Measurements from ENCODE around the gene SBK3. TPM values are rescaled to one million over a fixed set of nuclear protein-coding genes. Genes with fewer than 3 reads are reported as not detected.

The SBK3 gene
- total and polyA plus RNA-seq, 10 of the 15 experiments (the other 5 are each of a cell fraction or from before 2014, with no cell fraction given): not detected

DNA sequence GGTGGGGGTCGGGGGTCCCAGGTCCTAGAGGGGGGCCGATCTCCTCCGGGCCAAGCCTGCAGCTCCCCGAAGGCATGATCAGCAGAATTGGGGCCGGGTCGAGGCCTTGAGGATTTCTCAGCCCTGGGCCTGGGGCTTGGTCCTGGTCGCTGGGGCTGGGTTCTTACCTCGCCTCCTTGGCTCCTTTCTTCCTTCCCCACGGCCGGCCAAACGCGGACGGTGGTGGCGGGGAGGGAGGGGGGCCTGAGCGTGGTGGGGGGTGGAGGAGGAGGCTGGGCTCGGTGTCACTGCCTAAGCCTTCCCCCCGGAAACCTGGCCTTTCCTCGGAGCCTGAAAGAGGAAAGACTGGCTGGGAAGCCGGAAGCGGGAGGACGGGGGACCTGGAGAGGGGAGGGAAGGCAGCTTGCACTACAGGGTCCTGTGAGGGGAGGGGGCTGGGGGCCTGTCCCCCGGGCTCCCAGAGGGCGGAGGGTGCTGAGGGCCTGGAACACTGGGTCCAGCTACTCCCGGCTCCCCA, 35.3 kb upstream of the SBK3 start, which contains the start of gene ZNF579 (continued):
- TF ChIP-seq, protein P1, sequence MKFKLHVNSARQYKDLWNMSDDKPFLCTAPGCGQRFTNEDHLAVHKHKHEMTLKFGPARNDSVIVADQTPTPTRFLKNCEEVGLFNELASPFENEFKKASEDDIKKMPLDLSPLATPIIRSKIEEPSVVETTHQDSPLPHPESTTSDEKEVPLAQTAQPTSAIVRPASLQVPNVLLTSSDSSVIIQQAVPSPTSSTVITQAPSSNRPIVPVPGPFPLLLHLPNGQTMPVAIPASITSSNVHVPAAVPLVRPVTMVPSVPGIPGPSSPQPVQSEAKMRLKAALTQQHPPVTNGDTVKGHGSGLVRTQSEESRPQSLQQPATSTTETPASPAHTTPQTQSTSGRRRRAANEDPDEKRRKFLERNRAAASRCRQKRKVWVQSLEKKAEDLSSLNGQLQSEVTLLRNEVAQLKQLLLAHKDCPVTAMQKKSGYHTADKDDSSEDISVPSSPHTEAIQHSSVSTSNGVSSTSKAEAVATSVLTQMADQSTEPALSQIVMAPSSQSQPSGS (IDR thresholded peaks at IDR 0.05; ENCODE audit: low read length): no peak
- no peak for TF ChIP-seq ZZZ3 (IDR thresholded peaks at IDR 0.05; ENCODE audit: control insufficient read depth, insufficient read length, low read depth)
- TF ChIP-seq ETV6 (conservative IDR thresholded peaks at IDR 0.05 in 1 of 2, IDR thresholded peaks at IDR 0.05 in 1 of 2; ENCODE audit: borderline replicate concordance in 1 of 2, low read depth in 1 of 2): peak in 1 of 2 experiments; percentile 71; a peak in 2 of 4 replicates
- TF ChIP-seq BHLHE40 (IDR thresholded peaks at IDR 0.05; ENCODE audit: borderline replicate concordance in 1 of 2, low read depth in 2 of 2, low read length in 1 of 2): peak; percentile 8 to 20; a peak in 1 of 4 replicates
- TF ChIP-seq RELA (IDR thresholded peaks at IDR 0.05; ENCODE audit: borderline replicate concordance, partially characterized antibody): no peak
- no peak for TF ChIP-seq BMI1 (IDR thresholded peaks at IDR 0.05; ENCODE audit: borderline replicate concordance)
- TF ChIP-seq, protein P2, sequence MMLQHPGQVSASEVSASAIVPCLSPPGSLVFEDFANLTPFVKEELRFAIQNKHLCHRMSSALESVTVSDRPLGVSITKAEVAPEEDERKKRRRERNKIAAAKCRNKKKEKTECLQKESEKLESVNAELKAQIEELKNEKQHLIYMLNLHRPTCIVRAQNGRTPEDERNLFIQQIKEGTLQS (IDR thresholded peaks at IDR 0.05; ENCODE audit: borderline replicate concordance, extremely low read depth, low read depth, low read length): no peak
- TF ChIP-seq, protein P3, sequence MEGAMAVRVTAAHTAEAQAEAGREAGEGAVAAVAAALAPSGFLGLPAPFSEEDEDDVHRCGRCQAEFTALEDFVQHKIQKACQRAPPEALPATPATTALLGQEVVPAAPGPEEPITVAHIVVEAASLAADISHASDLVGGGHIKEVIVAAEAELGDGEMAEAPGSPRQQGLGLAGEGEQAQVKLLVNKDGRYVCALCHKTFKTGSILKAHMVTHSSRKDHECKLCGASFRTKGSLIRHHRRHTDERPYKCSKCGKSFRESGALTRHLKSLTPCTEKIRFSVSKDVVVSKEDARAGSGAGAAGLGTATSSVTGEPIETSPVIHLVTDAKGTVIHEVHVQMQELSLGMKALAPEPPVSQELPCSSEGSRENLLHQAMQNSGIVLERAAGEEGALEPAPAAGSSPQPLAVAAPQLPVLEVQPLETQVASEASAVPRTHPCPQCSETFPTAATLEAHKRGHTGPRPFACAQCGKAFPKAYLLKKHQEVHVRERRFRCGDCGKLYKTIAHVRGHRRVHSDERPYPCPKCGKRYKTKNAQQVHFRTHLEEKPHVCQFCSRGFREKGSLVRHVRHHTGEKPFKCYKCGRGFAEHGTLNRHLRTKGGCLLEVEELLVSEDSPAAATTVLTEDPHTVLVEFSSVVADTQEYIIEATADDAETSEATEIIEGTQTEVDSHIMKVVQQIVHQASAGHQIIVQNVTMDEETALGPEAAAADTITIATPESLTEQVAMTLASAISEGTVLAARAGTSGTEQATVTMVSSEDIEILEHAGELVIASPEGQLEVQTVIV (IDR thresholded peaks at IDR 0.05; ENCODE audit: borderline replicate concordance, partially characterized antibody): no peak
- TF ChIP-seq ZNF384 (IDR thresholded peaks at IDR 0.05; ENCODE audit: borderline replicate concordance, low read depth, low read length): no peak
- 0 out of 2 replicates have a peak, but pooled peaks have one; percentile 24 for TF ChIP-seq ATF7 (IDR thresholded peaks at IDR 0.05; ENCODE audit: low read depth)
- TF ChIP-seq YBX1 (IDR thresholded peaks at IDR 0.05): no peak
- TF ChIP-seq, protein P4, sequence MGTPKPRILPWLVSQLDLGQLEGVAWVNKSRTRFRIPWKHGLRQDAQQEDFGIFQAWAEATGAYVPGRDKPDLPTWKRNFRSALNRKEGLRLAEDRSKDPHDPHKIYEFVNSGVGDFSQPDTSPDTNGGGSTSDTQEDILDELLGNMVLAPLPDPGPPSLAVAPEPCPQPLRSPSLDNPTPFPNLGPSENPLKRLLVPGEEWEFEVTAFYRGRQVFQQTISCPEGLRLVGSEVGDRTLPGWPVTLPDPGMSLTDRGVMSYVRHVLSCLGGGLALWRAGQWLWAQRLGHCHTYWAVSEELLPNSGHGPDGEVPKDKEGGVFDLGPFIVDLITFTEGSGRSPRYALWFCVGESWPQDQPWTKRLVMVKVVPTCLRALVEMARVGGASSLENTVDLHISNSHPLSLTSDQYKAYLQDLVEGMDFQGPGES (IDR thresholded peaks at IDR 0.05): no peak
- TF ChIP-seq MYC (IDR thresholded peaks at IDR 0.05; ENCODE audit: insufficient read depth, insufficient read length, insufficient replicate concordance, low read length, severe bottlenecking): no peak
- TF ChIP-seq MTA3 (IDR thresholded peaks at IDR 0.05; ENCODE audit: borderline replicate concordance, low read length): no peak
- TF ChIP-seq POLR2A (IDR thresholded peaks at IDR 0.05; ENCODE audit: low read depth, low read length): peak; percentile 75
- TF ChIP-seq NRF1 (conservative IDR thresholded peaks at IDR 0.05; ENCODE audit: low read depth, low read length): no peak
- TF ChIP-seq PML (IDR thresholded peaks at IDR 0.05; ENCODE audit: low read length): peak; percentile 56; the same call in 1 of the 2 replicates
- TF ChIP-seq, protein P5, sequence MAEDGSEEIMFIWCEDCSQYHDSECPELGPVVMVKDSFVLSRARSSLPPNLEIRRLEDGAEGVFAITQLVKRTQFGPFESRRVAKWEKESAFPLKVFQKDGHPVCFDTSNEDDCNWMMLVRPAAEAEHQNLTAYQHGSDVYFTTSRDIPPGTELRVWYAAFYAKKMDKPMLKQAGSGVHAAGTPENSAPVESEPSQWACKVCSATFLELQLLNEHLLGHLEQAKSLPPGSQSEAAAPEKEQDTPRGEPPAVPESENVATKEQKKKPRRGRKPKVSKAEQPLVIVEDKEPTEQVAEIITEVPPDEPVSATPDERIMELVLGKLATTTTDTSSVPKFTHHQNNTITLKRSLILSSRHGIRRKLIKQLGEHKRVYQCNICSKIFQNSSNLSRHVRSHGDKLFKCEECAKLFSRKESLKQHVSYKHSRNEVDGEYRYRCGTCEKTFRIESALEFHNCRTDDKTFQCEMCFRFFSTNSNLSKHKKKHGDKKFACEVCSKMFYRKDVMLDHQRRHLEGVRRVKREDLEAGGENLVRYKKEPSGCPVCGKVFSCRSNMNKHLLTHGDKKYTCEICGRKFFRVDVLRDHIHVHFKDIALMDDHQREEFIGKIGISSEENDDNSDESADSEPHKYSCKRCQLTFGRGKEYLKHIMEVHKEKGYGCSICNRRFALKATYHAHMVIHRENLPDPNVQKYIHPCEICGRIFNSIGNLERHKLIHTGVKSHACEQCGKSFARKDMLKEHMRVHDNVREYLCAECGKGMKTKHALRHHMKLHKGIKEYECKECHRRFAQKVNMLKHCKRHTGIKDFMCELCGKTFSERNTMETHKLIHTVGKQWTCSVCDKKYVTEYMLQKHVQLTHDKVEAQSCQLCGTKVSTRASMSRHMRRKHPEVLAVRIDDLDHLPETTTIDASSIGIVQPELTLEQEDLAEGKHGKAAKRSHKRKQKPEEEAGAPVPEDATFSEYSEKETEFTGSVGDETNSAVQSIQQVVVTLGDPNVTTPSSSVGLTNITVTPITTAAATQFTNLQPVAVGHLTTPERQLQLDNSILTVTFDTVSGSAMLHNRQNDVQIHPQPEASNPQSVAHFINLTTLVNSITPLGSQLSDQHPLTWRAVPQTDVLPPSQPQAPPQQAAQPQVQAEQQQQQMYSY (CRISPR knock-in tag; IDR thresholded peaks at IDR 0.05): no peak
- TF ChIP-seq RB1 (IDR thresholded peaks at IDR 0.05; ENCODE audit: borderline replicate concordance): no peak
- TF ChIP-seq SREBF2 (IDR thresholded peaks at IDR 0.05; ENCODE audit: low read length): no peak
- TF ChIP-seq RCOR1 (conservative IDR thresholded peaks at IDR 0.05; ENCODE audit: low read depth, low read length): no peak
- no peak for TF ChIP-seq RAD21 (IDR thresholded peaks at IDR 0.05; ENCODE audit: insufficient read depth, low read depth, low read length)
